ENCODE measurements around the gene OR51F2.
"Not testable (repeated sequence)": the region's sequence is repeated elsewhere in the genome, so short reads cannot be mapped to it uniquely, and the experiment has no call there.

Gene OR51F2

GRCh38 chr11:4821021-4821420 lies at the start of gene OR51F2:
Gene OR51F2, plus strand, starts transcription at chr11:4821321. Its CDS starts 101 bp downstream, at chr11:4821422.
- no peak for DNase-seq

GRCh38 chr11:4782454-4782853 lies 38.7 kb upstream of the OR51F2 start:
- DNase-seq: no peak

- no peak for DNase-seq
Observed at GRCh38 chr11:4797206-4797605, 23.9 kb upstream of the OR51F2 start.

- DNase-seq: no peak
Observed at GRCh38 chr11:4798427-4799183, 22.5 kb upstream of the OR51F2 start.

GRCh38 chr11:4801316-4801715 lies 19.8 kb upstream of the OR51F2 start:
- DNase-seq: not testable (repeated sequence)

- no peak for DNase-seq
Observed at GRCh38 chr11:4804280-4804679, 16.8 kb upstream of the OR51F2 start, which contains the start of gene OR52R1. Gene OR52R1, minus strand, starts transcription at chr11:4804380. Its CDS starts 0 bp downstream, at chr11:4804380.

GRCh38 chr11:4808476-4808875 lies 12.6 kb upstream of the OR51F2 start:
- no peak for DNase-seq

GRCh38 chr11:4809246-4809645 lies 11.9 kb upstream of the OR51F2 start:
- DNase-seq: no peak

GRCh38 chr11:4825132-4825531 lies 4.0 kb downstream of the OR51F2 start:
- no peak for DNase-seq

GRCh38 chr11:4826425-4826824 lies 5.3 kb downstream of the OR51F2 start:
- DNase-seq: no peak

GRCh38 chr11:4830346-4830745 lies 9.2 kb downstream of the OR51F2 start:
- DNase-seq: no peak

GRCh38 chr11:4830909-4831308 lies 9.8 kb downstream of the OR51F2 start:
- no peak for DNase-seq

GRCh38 chr11:4839851-4840549 lies 18.9 kb downstream of the OR51F2 start:
- no peak for DNase-seq

- no peak for DNase-seq
Observed at GRCh38 chr11:4848908-4849532, 27.9 kb downstream of the OR51F2 start, which contains the start of gene OR51S1. Gene OR51S1, minus strand, starts transcription at chr11:4849208. Its CDS starts 0 bp downstream, at chr11:4849208.

- DNase-seq: no peak
Observed at GRCh38 chr11:4851033-4851432, 29.9 kb downstream of the OR51F2 start.

- not testable (repeated sequence) for DNase-seq
Observed at GRCh38 chr11:4854286-4854685, 33.2 kb downstream of the OR51F2 start.

GRCh38 chr11:4862447-4863236 lies 41.5 kb downstream of the OR51F2 start:
- DNase-seq: no peak

GRCh38 chr11:4863876-4864275 lies 42.8 kb downstream of the OR51F2 start:
- no peak for DNase-seq

- DNase-seq: no peak
Observed at GRCh38 chr11:4865855-4866254, 44.7 kb downstream of the OR51F2 start.

Data from NCI-H2171 (cell line).